Stimulated activated CD4-positive, alpha-beta T cell treated with anti-CD3 and anti-CD28 coated beads, Interleukin-12 subunit alpha, Interleukin-12 subunit beta, amount 100 ng/mL, for 48 hours (primary cell): ENCODE measurements around the gene ITGA3.

ENCODE experiments used
- DNase-seq, 3 donors: peaks; one replicate each; pipeline ENCODE4 v3.0.0-alpha.2; 2020; ENCODE audit warnings: low read depth in 2 of 3, low spot score in 1 of 3

The ITGA3 gene

DNA sequence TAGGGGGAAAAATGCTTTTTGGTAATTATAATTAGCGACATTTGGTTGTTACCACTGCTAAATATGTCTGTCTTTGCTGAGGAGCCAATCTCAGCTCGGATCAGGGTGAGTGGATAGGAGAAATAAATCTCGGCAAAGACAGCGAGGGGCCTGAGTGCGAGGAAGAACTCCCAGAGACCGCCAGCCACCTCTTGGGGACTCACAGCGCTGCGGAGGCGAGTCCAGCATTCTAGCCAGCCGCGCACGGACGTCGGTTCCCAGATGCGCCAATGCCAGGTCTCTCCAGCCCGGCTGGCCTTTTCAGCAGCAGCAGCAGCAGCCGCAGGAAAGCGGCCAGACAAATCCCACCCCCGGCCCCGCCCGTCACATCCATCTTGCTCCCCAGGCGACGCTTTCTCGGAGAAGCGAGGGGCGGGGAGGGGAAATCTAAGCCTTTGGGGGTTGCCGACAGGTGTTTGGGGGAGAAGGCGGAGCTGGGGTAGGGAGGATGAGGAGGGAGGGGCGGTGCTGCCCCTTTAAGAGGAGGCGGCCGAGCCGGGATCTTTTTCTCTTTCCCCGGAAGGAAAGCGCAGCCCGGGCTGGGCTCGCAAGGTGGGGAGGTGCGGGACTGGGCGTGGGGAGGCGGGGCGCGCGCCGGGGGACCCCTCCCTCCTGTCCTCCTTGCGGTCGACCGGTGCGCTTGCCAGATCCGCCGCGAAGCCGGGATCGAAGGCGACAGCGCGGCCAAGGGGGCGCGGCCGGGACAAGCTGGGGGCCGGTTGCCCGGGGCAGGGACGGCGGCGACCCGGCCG is at the start of gene ITGA3:
Gene ITGA3 (plus strand): TSS at position 685 of the 791 bp plus-strand sequence. CDS start 330 bp downstream, outside the sequence.
- peak in 2 of 3 donors; percentile 30 to 60 for DNase-seq

DNA sequence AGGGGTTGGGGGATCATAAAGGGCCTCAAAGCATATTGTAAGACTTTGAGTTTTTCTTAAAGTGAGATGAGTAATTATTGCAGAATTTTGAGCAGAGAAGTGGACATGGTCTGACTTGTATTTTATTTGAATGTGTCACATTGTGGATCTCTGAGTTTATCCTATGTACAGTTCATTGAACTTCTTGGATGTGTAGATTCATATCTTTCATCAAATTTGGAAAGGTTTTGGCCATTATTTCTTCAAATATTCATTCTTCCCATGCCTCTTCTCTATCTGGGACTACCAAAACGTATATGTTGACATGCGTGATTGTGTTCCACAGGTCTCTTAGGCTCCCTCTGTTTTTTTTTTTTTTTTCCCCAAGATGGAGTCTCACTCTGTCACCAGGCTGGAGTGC is 46.6 kb upstream of the ITGA3 start:
- no peak for DNase-seq

- DNase-seq, result no peak
Measured at GRCh38 chr17:50013079-50013478, 42.8 kb upstream of the ITGA3 start.

GRCh38 chr17:50014471-50015088 is 41.3 kb upstream of the ITGA3 start:
- DNase-seq, result no peak

DNA sequence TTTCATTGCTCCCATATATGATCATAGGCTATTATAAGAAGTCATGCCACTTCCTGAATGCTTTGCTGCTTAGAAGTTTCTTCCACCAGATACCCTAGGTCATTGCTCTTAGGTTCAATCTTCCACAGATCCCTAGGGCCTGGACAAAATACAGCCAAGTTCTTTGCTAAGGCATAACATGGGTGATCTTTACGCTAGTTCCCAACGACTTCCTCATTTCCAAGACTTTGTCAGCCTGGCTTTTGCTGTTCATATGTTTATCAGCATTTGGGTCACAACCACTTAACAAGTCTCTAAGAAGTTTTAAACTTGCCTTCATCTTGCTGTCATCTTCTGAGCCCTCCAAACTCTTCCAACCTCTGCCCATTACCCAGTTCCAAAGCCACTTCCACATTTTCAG is 40.8 kb upstream of the ITGA3 start:
- no peak for DNase-seq

- no peak for DNase-seq
Measured at GRCh38 chr17:50018909-50019308, 37.0 kb upstream of the ITGA3 start.

GRCh38 chr17:50020841-50021599 is 34.9 kb upstream of the ITGA3 start:
- DNase-seq, result no peak

GRCh38 chr17:50021681-50022370 is 34.1 kb upstream of the ITGA3 start:
- DNase-seq, result no peak

- DNase-seq, result no peak
Measured at GRCh38 chr17:50022463-50023130, 33.3 kb upstream of the ITGA3 start.

- DNase-seq, result no peak
Measured at GRCh38 chr17:50023520-50023919, 32.4 kb upstream of the ITGA3 start.

DNA sequence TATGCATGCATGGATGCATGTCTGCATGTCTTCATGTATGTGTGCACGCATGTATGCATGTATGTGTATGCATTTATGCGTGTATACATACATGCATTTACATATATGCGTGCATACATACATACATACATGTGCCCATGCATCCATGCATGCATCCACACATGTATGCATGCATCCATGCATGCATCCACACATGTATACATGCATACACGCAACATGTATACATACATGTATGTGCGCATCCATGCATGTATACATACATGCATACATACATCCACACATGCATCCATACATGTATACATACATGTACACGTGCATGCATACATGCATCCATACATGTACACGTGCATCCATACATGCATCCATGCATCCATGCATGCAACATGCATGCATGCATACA is 31.1 kb upstream of the ITGA3 start:
- no peak for DNase-seq

DNA sequence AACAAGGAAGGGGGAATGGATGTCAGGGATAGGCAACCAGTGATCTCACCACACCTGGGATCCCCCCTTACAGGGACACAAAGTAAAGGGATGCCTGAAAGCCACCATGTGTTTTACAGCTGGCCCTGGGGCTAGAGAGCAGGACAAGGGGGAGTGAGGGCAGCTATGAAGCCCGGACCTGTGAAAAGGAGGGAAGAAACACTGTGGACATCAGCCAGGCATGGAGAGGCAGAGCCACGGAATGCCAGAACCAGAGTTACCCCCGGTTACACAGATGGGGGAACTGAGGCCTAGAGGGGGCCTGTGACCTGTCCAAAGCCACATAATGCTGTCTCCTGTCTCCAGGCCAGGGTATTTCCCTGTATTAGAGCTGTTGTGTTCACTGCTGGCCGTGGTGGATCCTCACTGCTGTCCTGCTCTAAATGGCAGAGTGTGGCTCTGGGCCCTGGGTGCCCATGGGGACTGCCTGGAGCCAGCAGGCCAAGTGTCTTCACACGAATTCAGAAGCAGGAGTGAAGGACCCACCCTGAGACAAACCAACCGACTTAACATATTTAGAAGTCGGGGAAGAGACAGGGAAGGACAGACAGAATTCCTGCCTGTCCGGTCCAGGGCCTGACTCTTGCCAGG is 29.7 kb upstream of the ITGA3 start:
- DNase-seq, result no peak

DNA sequence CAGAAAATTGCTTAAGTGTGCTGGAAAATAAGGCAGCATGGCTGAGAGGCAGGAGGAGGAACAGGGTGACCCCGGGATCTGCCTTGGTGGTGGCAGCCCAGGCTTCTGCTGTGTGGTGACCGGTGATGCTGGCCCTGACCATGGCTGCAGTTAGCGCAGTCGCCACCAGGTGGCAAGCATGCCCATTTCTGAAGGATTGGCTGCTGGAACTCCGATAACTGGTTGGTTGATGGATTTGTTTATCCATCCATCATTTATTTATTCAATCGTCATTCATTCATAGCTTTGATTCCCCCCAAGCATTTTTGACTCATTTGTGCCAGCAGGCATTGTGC is 29.1 kb upstream of the ITGA3 start:
- DNase-seq, result peak; percentile 71 to 92 (median 71)

DNA sequence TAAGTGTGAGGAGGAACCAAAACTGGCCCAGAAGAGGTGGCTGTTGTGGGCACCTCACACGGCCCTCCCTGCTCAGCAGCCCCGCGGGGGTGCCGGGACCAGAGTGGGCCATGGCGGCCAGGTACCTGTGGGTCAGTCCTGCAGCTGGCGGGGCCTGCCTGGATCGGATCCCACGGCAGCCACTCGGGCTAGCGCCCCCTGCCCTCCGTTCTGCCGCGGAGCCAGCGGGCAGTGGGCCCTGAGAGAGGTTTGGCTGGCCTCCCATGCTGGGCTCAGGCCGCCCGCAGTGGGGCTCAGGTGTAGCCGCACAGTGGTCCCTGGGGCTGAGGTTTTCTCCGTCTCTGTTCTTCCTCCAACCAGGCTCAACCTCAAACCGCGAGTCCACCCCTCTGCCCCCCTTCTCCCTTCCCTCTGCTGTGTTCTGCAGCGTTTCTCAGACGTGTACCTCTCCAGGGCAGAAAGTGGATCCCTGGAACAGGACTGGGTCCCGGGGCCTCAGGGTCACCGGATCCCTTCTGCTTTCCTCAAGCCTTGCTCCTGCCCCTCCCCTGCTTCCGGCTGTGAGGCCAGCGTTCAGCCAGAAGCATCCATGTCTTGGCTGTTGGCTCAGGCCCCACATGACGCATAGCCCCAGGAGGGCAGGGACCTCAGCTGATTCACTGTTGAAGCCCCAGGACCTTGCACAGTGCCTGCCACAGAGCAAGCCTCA is 28.6 kb upstream of the ITGA3 start:
- no peak for DNase-seq

DNA sequence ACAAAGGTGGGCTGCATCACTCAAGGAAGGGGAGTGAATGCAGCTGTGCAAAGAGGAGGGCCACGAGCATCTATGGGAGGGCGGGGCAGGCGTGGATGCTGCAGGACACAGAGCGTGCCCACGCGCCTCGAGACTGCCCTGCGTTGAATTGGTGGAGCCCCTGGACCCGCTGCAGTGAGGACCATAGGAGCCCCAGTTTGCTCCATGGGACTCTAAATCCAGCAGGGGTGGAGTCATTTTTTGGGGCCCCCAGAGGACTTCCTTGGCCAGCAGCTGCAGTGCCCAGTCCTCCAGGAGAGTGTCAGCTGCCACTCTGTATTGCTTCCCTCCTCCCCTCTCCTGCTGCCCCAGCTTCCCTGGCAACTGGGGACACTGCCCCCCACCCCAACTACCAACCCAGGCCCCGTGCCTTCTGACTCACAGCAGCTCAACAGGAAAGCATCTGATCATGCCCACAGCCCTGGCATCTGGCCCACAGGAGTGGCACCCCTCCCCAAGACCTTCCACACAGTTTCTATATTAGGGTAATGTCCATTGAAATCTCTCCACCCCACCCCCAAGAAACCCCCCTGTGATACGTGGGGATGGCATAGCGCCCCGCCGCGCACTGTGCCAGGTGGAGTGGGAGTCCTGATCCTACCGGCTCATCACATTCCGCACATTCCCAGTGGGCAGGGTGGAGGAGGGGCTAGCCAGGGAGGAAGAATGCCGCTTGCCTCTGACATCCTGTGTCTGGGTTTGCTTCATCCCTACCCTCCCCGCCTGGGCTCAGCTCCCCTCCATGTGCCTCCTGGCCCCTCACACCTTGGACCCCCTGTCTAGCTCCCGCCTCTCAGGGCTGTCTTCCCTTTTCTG is 27.8 kb upstream of the ITGA3 start:
- DNase-seq, result no peak

DNA sequence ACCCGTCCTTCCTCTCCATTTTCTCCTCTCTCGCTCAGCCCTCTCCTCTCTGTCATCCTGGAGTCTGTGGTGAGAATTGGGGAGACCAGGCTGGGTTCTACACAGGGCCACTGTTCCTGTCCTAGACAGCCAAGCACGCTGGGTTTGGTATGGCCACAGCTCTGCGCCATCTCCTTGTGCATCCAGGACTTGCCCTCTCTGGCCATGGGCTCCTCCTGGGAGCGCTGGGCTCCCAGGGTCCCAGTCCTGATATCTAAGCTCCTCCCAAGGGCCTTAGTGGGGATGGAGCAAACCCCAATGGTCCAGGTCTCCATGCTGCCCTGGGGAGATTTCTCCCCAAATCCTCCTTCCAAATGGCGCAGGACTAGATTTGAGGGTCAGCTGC is 27.2 kb upstream of the ITGA3 start:
- DNase-seq, result no peak

GRCh38 chr17:50029185-50029584 is 26.7 kb upstream of the ITGA3 start:
- DNase-seq, result no peak

GRCh38 chr17:50033316-50033715 is 22.6 kb upstream of the ITGA3 start:
- DNase-seq, result no peak
